ENCODE results near the gene WDTC1.

Gene WDTC1

GRCh38 chr1:27355683-27356082, 121.3 kb downstream of the WDTC1 start:
- DNase-seq (ENCODE audit: low read depth, low spot score) = no peak

- no peak for DNase-seq (ENCODE audit: low read depth, low spot score)
Observed at GRCh38 chr1:27356277-27356618, 121.8 kb downstream of the WDTC1 start.

GRCh38 chr1:27356619-27357280, 122.3 kb downstream of the WDTC1 start:
- DNase-seq (ENCODE audit: low read depth, low spot score) = no peak

GRCh38 chr1:27357281-27358037, 123.0 kb downstream of the WDTC1 start:
- no peak for DNase-seq (ENCODE audit: low read depth, low spot score)
